PC-3 (cell line): ENCODE data around the gene SLF2. TPM values are rescaled to one million over a fixed set of nuclear protein-coding genes. Genes with fewer than 3 reads are reported as not detected.
"Not testable (repeated sequence)": the region's sequence is repeated elsewhere in the genome, so short reads cannot be mapped to it uniquely, and the experiment has no call there.

Experiments used
- ATAC-seq: fragments of 200-7000 bp; cut with Tn5 transposase; 2 replicates; pipeline ENCODE4 v1.9.1; 2020; ENCODE audit warnings: mild to moderate bottlenecking, moderate library complexity
- BruUV-seq: library from RNA; stranded (reverse); fragments of 400-500 nt; replicated peaks from 2 replicates; lab custom pipeline; 2021; lab: Mats Ljungman, UMichigan
- CTCF ChIA-PET: fragments of 300-600 bp; sonication (Branson Sonifier 250); formaldehyde crosslinking; loops from one replicate; lab custom pipeline; 2022; ENCODE audit warnings: antibody characterized with exemption; lab: Charles Lee
- POLR2A ChIA-PET: fragments of 300-600 bp; sonication (Branson Sonifier 250); formaldehyde crosslinking; loops from one replicate; lab custom pipeline; 2022; ENCODE audit warnings: antibody characterized with exemption; ENCODE audit not compliant: unreplicated experiment; lab: Charles Lee
- DNase-seq: peaks from one replicate; pipeline ENCODE4 v3.0.0-alpha.2; 2015
- H2AFZ ChIP-seq: fragments of 300-600 bp; sonication (generic); 2 replicates; pipeline ENCODE4 v1.6.0; 2016; ENCODE audit warnings: antibody characterized with exemption, low read length
- H3F3A ChIP-seq: fragments of 300-600 bp; sonication (generic); one replicate; pipeline ENCODE4 v1.6.0; 2017; ENCODE audit warnings: antibody characterized with exemption, low read length, control low read depth, mild to moderate bottlenecking; ENCODE audit not compliant: unreplicated experiment
- H3K27ac ChIP-seq: fragments of 300-600 bp; sonication (generic); 2 replicates; pipeline ENCODE4 v1.5.1; 2016; ENCODE audit warnings: mild to moderate bottlenecking, low read length
- H3K27me3 ChIP-seq: fragments of 300-600 bp; sonication (generic); 2 replicates; pipeline ENCODE4 v1.6.1; 2016; ENCODE audit warnings: low read length, mixed read lengths
- H3K36me3 ChIP-seq: fragments of 300-600 bp; sonication (generic); 2 replicates; pipeline ENCODE4 v1.6.1; 2016; ENCODE audit warnings: low read depth, mixed run types, low read length, mixed read lengths
- H3K4me1 ChIP-seq: fragments of 300-600 bp; sonication (generic); 2 replicates; pipeline ENCODE4 v1.5.1; 2016; ENCODE audit warnings: low read length; ENCODE audit not compliant: insufficient read depth
- H3K4me2 ChIP-seq: fragments of 300-600 bp; sonication (generic); 2 replicates; pipeline ENCODE4 v1.6.0; 2016; ENCODE audit warnings: low read length
- H3K4me3 ChIP-seq: fragments of 300-600 bp; sonication (generic); 2 replicates; pipeline ENCODE4 v1.5.1; 2016; ENCODE audit warnings: mild to moderate bottlenecking, low read length, mixed read lengths
- H3K79me2 ChIP-seq: fragments of 300-600 bp; sonication (generic); 2 replicates; pipeline ENCODE4 v1.6.1; 2017; ENCODE audit warnings: low read length, mixed read lengths
- H3K9ac ChIP-seq: fragments of 300-600 bp; sonication (generic); 2 replicates; pipeline ENCODE4 v1.6.0; 2016; ENCODE audit warnings: mild to moderate bottlenecking, low read length
- H3K9me2 ChIP-seq: fragments of 300-600 bp; sonication (generic); replicated peaks from 2 replicates; pipeline ENCODE4 v1.6.1; 2016; ENCODE audit warnings: mixed run types, low read length, mixed read lengths
- H3K9me3 ChIP-seq: fragments of 300-600 bp; sonication (generic); 2 replicates; pipeline ENCODE4 v1.6.1; 2016; ENCODE audit warnings: low read length, mixed read lengths
- H4K20me1 ChIP-seq: fragments of 300-600 bp; sonication (generic); 2 replicates; pipeline ENCODE4 v1.6.1; 2016; ENCODE audit warnings: low read length, mixed read lengths
- EZH2 ChIP-seq: fragments of 300-600 bp; sonication (generic); IDR thresholded peaks from one replicate; pipeline ENCODE4 v1.6.1; 2017; ENCODE audit warnings: antibody characterized with exemption, mild to moderate bottlenecking, low read length; ENCODE audit not compliant: unreplicated experiment
- EZH2phosphoT487 ChIP-seq: fragments of 300-600 bp; sonication (generic); IDR thresholded peaks from 2 replicates; pipeline ENCODE4 v1.6.1; 2018; ENCODE audit warnings: mild to moderate bottlenecking, antibody characterized with exemption, low read length, borderline replicate concordance
- intact Hi-C: fragments of 100-400 bp; cut with micrococcal nuclease; formaldehyde crosslinking; loops from 2 replicates; pipeline ENCODE4 v1.9.0; 2023
- total RNA-seq: library from RNA; depleted of rRNA; stranded (reverse); fragments of >200 nt; gene quantifications from 2 replicates; pipeline ENCODE4 v1.2.3, GENCODE V29; 2014
- TF ChIP-seq, protein P1 (sequence below): fragments of 300-600 bp; sonication (generic); conservative IDR thresholded peaks from 2 replicates; pipeline ENCODE4 v1.5.1; 2017; ENCODE audit warnings: antibody characterized with exemption, low read depth, mild to moderate bottlenecking, low read length

SLF2 gene
- total RNA-seq, 1 experiment from 2014 or later, result 19.5 TPM

DNA sequence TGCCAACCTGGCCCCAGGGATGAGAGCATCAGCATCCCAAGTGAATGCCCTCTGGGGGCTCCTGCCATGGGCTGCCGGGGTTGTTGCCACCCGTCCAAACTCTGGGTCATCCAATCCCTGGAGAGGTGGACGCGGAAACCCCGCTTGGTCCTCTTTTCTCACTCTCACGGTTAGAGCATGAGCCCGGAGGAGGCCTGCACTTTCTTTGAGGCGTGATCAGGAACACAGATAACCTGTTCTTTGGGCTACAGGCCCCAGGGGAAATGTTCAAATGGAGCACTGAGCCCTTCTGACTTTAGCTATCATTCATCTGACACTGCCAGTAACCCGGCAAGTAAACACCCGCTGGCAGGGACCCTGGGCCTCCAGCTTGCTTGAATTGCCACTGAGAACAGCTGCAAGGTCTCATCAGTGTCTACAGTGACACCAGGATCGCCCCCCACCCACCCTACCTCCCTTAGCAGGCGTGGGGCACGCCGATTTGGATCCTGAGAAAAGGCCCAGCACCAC, 29.4 kb upstream of the SLF2 start:
- no peaks in the 10 kb centered on the region for H3K27me3 ChIP-seq
- H4K20me1 ChIP-seq, result no peaks in the 10 kb centered on the region
- H3F3A ChIP-seq, result no peaks in the 10 kb centered on the region
- no peak overlapping the region for H2AFZ ChIP-seq
- H3K27ac ChIP-seq, result no peak overlapping the region
- TF ChIP-seq EZH2 (no peak), EZH2phosphoT487 (no peak)
- TF ChIP-seq, protein P1, sequence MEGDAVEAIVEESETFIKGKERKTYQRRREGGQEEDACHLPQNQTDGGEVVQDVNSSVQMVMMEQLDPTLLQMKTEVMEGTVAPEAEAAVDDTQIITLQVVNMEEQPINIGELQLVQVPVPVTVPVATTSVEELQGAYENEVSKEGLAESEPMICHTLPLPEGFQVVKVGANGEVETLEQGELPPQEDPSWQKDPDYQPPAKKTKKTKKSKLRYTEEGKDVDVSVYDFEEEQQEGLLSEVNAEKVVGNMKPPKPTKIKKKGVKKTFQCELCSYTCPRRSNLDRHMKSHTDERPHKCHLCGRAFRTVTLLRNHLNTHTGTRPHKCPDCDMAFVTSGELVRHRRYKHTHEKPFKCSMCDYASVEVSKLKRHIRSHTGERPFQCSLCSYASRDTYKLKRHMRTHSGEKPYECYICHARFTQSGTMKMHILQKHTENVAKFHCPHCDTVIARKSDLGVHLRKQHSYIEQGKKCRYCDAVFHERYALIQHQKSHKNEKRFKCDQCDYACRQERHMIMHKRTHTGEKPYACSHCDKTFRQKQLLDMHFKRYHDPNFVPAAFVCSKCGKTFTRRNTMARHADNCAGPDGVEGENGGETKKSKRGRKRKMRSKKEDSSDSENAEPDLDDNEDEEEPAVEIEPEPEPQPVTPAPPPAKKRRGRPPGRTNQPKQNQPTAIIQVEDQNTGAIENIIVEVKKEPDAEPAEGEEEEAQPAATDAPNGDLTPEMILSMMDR, result no peak
- DNase-seq (no peak), ATAC-seq (no peak)
- intact Hi-C loops, result no loop called here
- H3K9ac ChIP-seq, result no peak overlapping the region
- no peaks in the 10 kb centered on the region for H3K9me3 ChIP-seq
- no peak overlapping the region for H3K4me3 ChIP-seq
- ChIA-PET CTCF (no interaction called here), POLR2A (no interaction called here)
- H3K79me2 ChIP-seq, result no peaks in the 10 kb centered on the region
- H3K4me2 ChIP-seq, result no peak overlapping the region
- no peaks in the 10 kb centered on the region for H3K36me3 ChIP-seq
- no peaks in the 10 kb centered on the region for H3K4me1 ChIP-seq
- BruUV-seq, result no TSS peak
- H3K9me2 ChIP-seq, result no peaks in the 10 kb centered on the region

DNA sequence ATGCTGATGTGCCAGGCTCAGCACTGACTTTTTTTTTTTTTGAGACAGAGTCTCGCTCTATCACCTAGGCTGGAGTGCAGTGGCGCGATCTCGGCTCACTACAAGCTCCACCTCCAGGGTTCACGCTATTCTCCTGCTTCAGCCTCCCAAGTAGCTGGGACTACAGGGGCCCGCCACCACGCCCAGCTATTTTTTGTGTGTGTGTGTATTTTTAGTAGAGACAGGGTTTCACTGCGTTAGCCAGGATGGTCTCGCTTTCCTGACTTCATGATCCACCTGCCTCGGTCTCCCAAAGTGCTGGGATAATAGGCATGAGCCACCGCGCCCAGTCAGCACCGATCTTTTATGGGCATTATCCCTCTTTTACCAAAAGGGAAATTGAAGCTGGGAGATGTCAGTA, 27.2 kb upstream of the SLF2 start:
- H3K9ac ChIP-seq, H3K4me2 ChIP-seq, DNase-seq, H3K79me2 ChIP-seq, intact Hi-C loops, H2AFZ ChIP-seq, H3K36me3 ChIP-seq, H3K27ac ChIP-seq, ATAC-seq, H3K27me3 ChIP-seq, H3K9me3 ChIP-seq, H3F3A ChIP-seq, CTCF ChIA-PET, BruUV-seq, H3K9me2 ChIP-seq, H3K4me3 ChIP-seq, H4K20me1 ChIP-seq: not testable (repeated sequence)
- POLR2A ChIA-PET, result interaction anchor here (0.6 kb wide), 1 partner anchor 340 kb away, joined by 5 read pairs; no protein-coding TSS in a partner anchor
- H3K4me1 ChIP-seq, result peaks cover 11% of the 10 kb centered on the region

DNA sequence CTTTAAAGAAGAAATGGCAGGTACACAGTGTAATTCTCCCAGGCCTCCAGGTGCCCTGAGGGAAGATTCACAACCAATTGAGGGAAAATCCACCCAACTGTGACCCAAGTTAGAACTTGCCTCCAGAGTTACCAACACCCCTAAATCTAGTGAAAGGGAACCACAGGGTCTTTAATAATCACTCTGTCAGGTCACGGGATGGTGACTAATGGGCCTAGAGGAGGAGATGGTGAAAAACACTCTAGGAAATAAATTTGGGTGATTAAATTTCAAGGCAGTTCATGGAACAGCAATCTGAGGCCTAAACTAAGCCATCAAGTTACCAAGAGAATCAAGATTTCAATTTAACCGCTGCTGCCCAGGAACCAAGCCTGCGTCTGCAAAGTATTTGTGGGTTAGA, 26.7 kb upstream of the SLF2 start:
- Histone ChIP-seq H3K36me3 (no peaks in the 10 kb centered on the region), H3K27me3 (no peaks in the 10 kb centered on the region), H3K4me3 (no peak overlapping the region), H3F3A (no peaks in the 10 kb centered on the region), H3K4me2 (no peak overlapping the region), H3K9me2 (no peaks in the 10 kb centered on the region), H3K27ac (no peak overlapping the region), H3K79me2 (no peaks in the 10 kb centered on the region), H3K9ac (no peak overlapping the region), H4K20me1 (no peaks in the 10 kb centered on the region), H2AFZ (no peak overlapping the region), H3K9me3 (no peaks in the 10 kb centered on the region), H3K4me1 (peaks cover 15% of the 10 kb centered on the region)
- intact Hi-C loops, result no loop called here
- ATAC-seq (no peak), DNase-seq (no peak)
- ChIA-PET CTCF (no interaction called here), POLR2A (no interaction called here)
- BruUV-seq, result no TSS peak
- TF ChIP-seq EZH2 (no peak), EZH2phosphoT487 (no peak)
- TF ChIP-seq, protein P1, result no peak
